Right lobe of liver (tissue), 6 donors: ENCODE data around the gene CRYL1. TPM values are rescaled to one million over a fixed set of nuclear protein-coding genes. Genes with fewer than 3 reads are reported as not detected.
A peak's percentile ranks its signal among the peaks of the same experiment; 100 is the strongest.

ENCODE experiments used
- ATAC-seq, 4 donors: fragments of 200-7000 bp; cut with Tn5 transposase; one replicate each; pipeline ENCODE4 v1.9.1; 2020; ENCODE audit warnings: mild to moderate bottlenecking in 4 of 4, moderate library complexity in 4 of 4
- DNase-seq, 3 donors: peaks; one replicate each; pipeline ENCODE4 v3.0.0-alpha.2; 2020
- H3K27ac ChIP-seq, 3 donors: fragments of 200-600 bp; one replicate each; pipeline ENCODE4 v1.8.0; 2022
- H3K27me3 ChIP-seq, 2 donors: fragments of 200-600 bp; one replicate each; pipeline ENCODE4 v1.8.0; 2022
- H3K36me3 ChIP-seq, 4 donors: fragments of 200-600 bp; sonication (generic) in 1 of 4; one replicate each; pipeline versions ENCODE4 v1.5.1 to v1.8.0; 2017 to 2022; ENCODE audit warnings: control low read depth in 1 of 4
- H3K4me1 ChIP-seq, 4 donors: fragments of 200-600 bp; sonication (generic) in 1 of 4; one replicate each; pipeline versions ENCODE4 v1.5.1 to v1.8.0; 2017 to 2022; ENCODE audit warnings: control low read depth in 1 of 4
- H3K4me3 ChIP-seq, 3 donors: fragments of 200-600 bp; one replicate each; pipeline ENCODE4 v1.8.0; 2022
- H3K9me3 ChIP-seq, 4 donors: fragments of 200-600 bp; sonication (generic) in 1 of 4; one replicate each; pipeline versions ENCODE4 v1.5.1 to v1.8.0; 2017 to 2022; ENCODE audit warnings: control low read depth in 1 of 4
- CTCF ChIP-seq, 4 donors: fragments of 200-600 bp in 3 of 4; fragments of 450-650 bp in 1 of 4; IDR thresholded peaks; one replicate each; pipeline versions ENCODE4 v1.5.1 to v1.8.0; 2016 to 2022; ENCODE audit warnings: antibody characterized with exemption in 4 of 4, mild to moderate bottlenecking in 2 of 4
- POLR2A ChIP-seq: fragments of 450-650 bp; IDR thresholded peaks from one replicate; pipeline ENCODE4 v1.6.1; 2017; ENCODE audit warnings: antibody characterized with exemption, mild to moderate bottlenecking
- WGBS: methylation state at CpG from one replicate; pipeline ENCODE4 v1.1.6; 2018; ENCODE audit warnings: low coverage, low lambda C conversion rate; ENCODE audit not compliant: insufficient coverage; ENCODE audit errors: missing lambda C conversion rate; 5-methylcytosine and 5-hydroxymethylcytosine counted together
- intact Hi-C, 2 donors: fragments of 100-400 bp; cut with DNase I; formaldehyde crosslinking; loops; one replicate each; pipeline versions ENCODE4 v1.11.2 to v1.14.1; 2022
- total RNA-seq, 6 experiments: library from RNA; depleted of rRNA in 2 of 6; stranded (reverse); fragments of >200 nt in 2 of 6; fragmentation: NEBNext Ultra II Directional in 3 of 6; extraction: Animal tissue kit (Norgen Biotek cat#: 25700) in 3 of 6; gene quantifications; one replicate each; pipeline versions ENCODE4 v1.1.0 to v1.2.4, GENCODE V29; 2016 to 2023
- donor health status: DM: no; HTN: yes; CAD: no.
- donor health status: DM: no; HTN: no; CAD: no.
- donor health status: DM: no; HTN: no; CAD: no.
- donor health status: DM: no; HTN: yes; CAD: no.
- donor health status: DM: no; HTN: yes; CAD: no.

The CRYL1 gene
- total RNA-seq, 6 experiments from 2014 or later = 111 to 185 (median 151) TPM

- H3K9me3 ChIP-seq = no peaks in the 10 kb centered on the region
- H3K4me3 ChIP-seq = no peak overlapping the region
- no peak for DNase-seq
- no peaks in the 10 kb centered on the region for H3K4me1 ChIP-seq
- ATAC-seq = no peak
- H3K27me3 ChIP-seq = no peaks in the 10 kb centered on the region
- TF ChIP-seq CTCF (IDR thresholded peaks at IDR 0.05) (no peak), POLR2A (no peak)
- intact Hi-C loops = no loop called here
- no peak overlapping the region for H3K27ac ChIP-seq
- peaks cover 0 to 10% (median 2%) of the 10 kb centered on the region in 4 donors for H3K36me3 ChIP-seq
Observed at GRCh38 chr13:20442375-20442774, 83.3 kb downstream of the CRYL1 start.

GRCh38 chr13:20441879-20442278, 83.8 kb downstream of the CRYL1 start:
- Histone ChIP-seq H3K27me3 (no peaks in the 10 kb centered on the region), H3K36me3 (peaks cover 0 to 10% (median 2%) of the 10 kb centered on the region in 4 donors), H3K4me3 (no peak overlapping the region), H3K9me3 (no peaks in the 10 kb centered on the region), H3K4me1 (no peaks in the 10 kb centered on the region), H3K27ac (no peak overlapping the region)
- WGBS = 52% methylated on average over 2 of the region's 2 CpGs
- no peak for ATAC-seq
- no peak for DNase-seq
- no peak for TF ChIP-seq POLR2A
- TF ChIP-seq CTCF (IDR thresholded peaks at IDR 0.05) = no peak
- intact Hi-C loops = no loop called here

- Histone ChIP-seq H3K4me1 (no peaks in the 10 kb centered on the region), H3K9me3 (no peaks in the 10 kb centered on the region), H3K27me3 (no peaks in the 10 kb centered on the region), H3K4me3 (no peak overlapping the region), H3K27ac (no peak overlapping the region), H3K36me3 (peaks cover 0 to 11% (median 5%) of the 10 kb centered on the region in 4 donors)
- WGBS = 86% methylated on average over 4 of the region's 5 CpGs
- intact Hi-C loops = no loop called here
- no peak for TF ChIP-seq POLR2A
- no peak for TF ChIP-seq CTCF (IDR thresholded peaks at IDR 0.05)
- peak in 1 of 4 donors; percentile 13 for ATAC-seq
- DNase-seq = no peak
Observed at GRCh38 chr13:20441056-20441455, 84.6 kb downstream of the CRYL1 start.

GRCh38 chr13:20439261-20439660, 86.4 kb downstream of the CRYL1 start:
- Histone ChIP-seq H3K27me3 (no peaks in the 10 kb centered on the region), H3K9me3 (no peaks in the 10 kb centered on the region), H3K36me3 (peaks cover 0 to 17% (median 5%) of the 10 kb centered on the region in 4 donors), H3K27ac (no peak overlapping the region), H3K4me1 (no peaks in the 10 kb centered on the region), H3K4me3 (no peak overlapping the region)
- DNase-seq (no peak), ATAC-seq (no peak)
- intact Hi-C loops = no loop called here
- WGBS = 69% methylated on average over 4 of the region's 4 CpGs
- no peak for TF ChIP-seq POLR2A

- no peak for ATAC-seq
- H3K36me3 ChIP-seq = peaks cover 0 to 17% (median 5%) of the 10 kb centered on the region in 4 donors
- 92% methylated on average over 6 of the region's 6 CpGs for WGBS
- intact Hi-C loops = no loop called here
- no peaks in the 10 kb centered on the region for H3K4me1 ChIP-seq
- no peak overlapping the region for H3K27ac ChIP-seq
- no peaks in the 10 kb centered on the region for H3K27me3 ChIP-seq
- H3K4me3 ChIP-seq = no peak overlapping the region
- no peaks in the 10 kb centered on the region for H3K9me3 ChIP-seq
- no peak for TF ChIP-seq CTCF (IDR thresholded peaks at IDR 0.05)
- TF ChIP-seq POLR2A = no peak
- no peak for DNase-seq
Observed at GRCh38 chr13:20438801-20439200, 86.9 kb downstream of the CRYL1 start.
